Neural progenitor cell (in vitro differentiated cells): ENCODE data around the gene HEPACAM. TPM values are rescaled to one million over a fixed set of nuclear protein-coding genes. Genes with fewer than 3 reads are reported as not detected.

Experiments
- DNase-seq: peaks from one replicate; pipeline ENCODE4 v3.0.0-alpha.2; 2016; ENCODE audit warnings: low spot score
- H2AFZ ChIP-seq: fragments of 200-600 bp; sonication (generic); replicated peaks from 2 replicates; pipeline ENCODE4 v1.6.1; 2016; ENCODE audit warnings: antibody characterized with exemption
- H3F3A ChIP-seq: fragments of 200-600 bp; sonication (generic); 2 replicates; pipeline ENCODE4 v1.6.1; 2016; ENCODE audit warnings: antibody characterized with exemption, low read depth
- H3K27ac ChIP-seq: fragments of 200-600 bp; sonication (generic); 2 replicates; pipeline ENCODE4 v1.5.1; 2016; ENCODE audit warnings: mild to moderate bottlenecking
- H3K27me3 ChIP-seq: fragments of 200-600 bp; sonication (generic); 2 replicates; pipeline ENCODE4 v1.6.1; 2016; ENCODE audit warnings: mild to moderate bottlenecking, moderate library complexity
- H3K36me3 ChIP-seq: fragments of 200-600 bp; sonication (generic); 2 replicates; pipeline ENCODE4 v1.5.1; 2016
- H3K4me1 ChIP-seq: fragments of 200-600 bp; sonication (generic); 2 replicates; pipeline ENCODE4 v1.6.1; 2016; ENCODE audit warnings: mixed run types
- H3K4me2 ChIP-seq: fragments of 200-600 bp; sonication (generic); 2 replicates; pipeline ENCODE4 v1.6.1; 2016
- H3K4me3 ChIP-seq: fragments of 200-600 bp; sonication (generic); 2 replicates; pipeline ENCODE4 v1.5.1; 2016
- H3K79me2 ChIP-seq: fragments of 200-600 bp; sonication (generic); 2 replicates; pipeline ENCODE4 v1.6.1; 2016; ENCODE audit warnings: low read depth
- H3K9ac ChIP-seq: fragments of 200-600 bp; sonication (generic); 2 replicates; pipeline ENCODE4 v1.6.1; 2016
- H3K9me3 ChIP-seq: fragments of 200-600 bp; sonication (generic); 2 replicates; pipeline ENCODE4 v1.5.1; 2016; ENCODE audit warnings: low read depth
- H4K20me1 ChIP-seq: fragments of 200-600 bp; sonication (generic); 2 replicates; pipeline ENCODE4 v1.6.1; 2016; ENCODE audit warnings: low read depth
- H3K27ac Mint-ChIP-seq: 3 replicates; pipeline ENCODE4 v1.8.0; 2021; ENCODE audit warnings: mixed read lengths
- H3K27me3 Mint-ChIP-seq: 2 replicates; pipeline ENCODE4 v1.8.0; 2022; ENCODE audit warnings: low read depth, mild to moderate bottlenecking, inconsistent platforms, moderate library complexity, mixed read lengths; ENCODE audit not compliant: insufficient read depth
- H3K36me3 Mint-ChIP-seq: 3 replicates; pipeline ENCODE4 v1.8.0; 2021; ENCODE audit warnings: mixed read lengths
- H3K4me1 Mint-ChIP-seq: 3 replicates; pipeline ENCODE4 v1.8.0; 2021; ENCODE audit warnings: mixed read lengths
- H3K4me3 Mint-ChIP-seq: 3 replicates; pipeline ENCODE4 v1.8.0; 2021; ENCODE audit warnings: mild to moderate bottlenecking, moderate library complexity, mixed read lengths
- H3K9me3 Mint-ChIP-seq: 3 replicates; pipeline ENCODE4 v1.8.0; 2020; ENCODE audit warnings: mixed read lengths
- EZH2 ChIP-seq: fragments of 200-600 bp; sonication (generic); IDR thresholded peaks from 2 replicates; pipeline ENCODE4 v1.6.1; 2017; ENCODE audit warnings: antibody characterized with exemption, mild to moderate bottlenecking, moderate library complexity
- EZH2phosphoT487 ChIP-seq: fragments of 200-600 bp; sonication (generic); IDR thresholded peaks from 2 replicates; pipeline ENCODE4 v1.6.1; 2017; ENCODE audit warnings: antibody characterized with exemption
- total RNA-seq: library from RNA; depleted of rRNA; stranded (reverse); fragments of >200 nt; gene quantifications from 2 replicates; pipeline ENCODE4 v1.2.3, GENCODE V29; 2015; ENCODE audit warnings: low replicate concordance
- TF ChIP-seq, protein P1 (sequence below): fragments of 200-600 bp; sonication (generic); IDR thresholded peaks from 2 replicates; pipeline ENCODE4 v1.5.1; 2017; ENCODE audit warnings: antibody characterized with exemption, mild to moderate bottlenecking

HEPACAM gene
- total RNA-seq, 1 donor from 2014 or later, result not detected

DNA sequence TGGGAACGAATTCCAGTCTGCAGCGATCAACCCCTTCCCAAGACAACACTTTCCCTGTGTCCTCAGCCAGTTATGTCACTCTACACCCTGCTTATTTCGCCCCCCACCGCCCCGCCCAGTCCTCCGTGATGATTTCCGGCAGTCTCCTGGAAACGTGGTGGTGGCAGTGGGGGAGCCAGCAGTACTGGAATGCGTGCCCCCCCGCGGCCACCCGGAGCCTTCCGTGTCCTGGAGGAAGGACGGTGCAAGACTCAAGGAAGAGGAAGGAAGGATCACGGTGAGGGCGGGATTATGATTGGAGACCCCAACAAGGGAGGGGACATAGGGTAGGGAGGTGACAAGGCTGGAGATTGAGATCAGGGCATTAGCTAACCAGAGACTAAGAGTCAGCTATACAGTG is 66.5 kb downstream of the HEPACAM start:
- H3K9me3 Mint-ChIP-seq, result no peaks in the 10 kb centered on the region
- peaks cover 17% of the 10 kb centered on the region for H3F3A ChIP-seq
- H3K4me3 ChIP-seq, result no peak overlapping the region
- H3K4me1 Mint-ChIP-seq, result peaks cover 33% of the 10 kb centered on the region
- no peak overlapping the region for H3K9ac ChIP-seq
- H3K27me3 ChIP-seq, result peaks cover 98% of the 10 kb centered on the region
- no peaks in the 10 kb centered on the region for H3K79me2 ChIP-seq
- H3K4me3 Mint-ChIP-seq, result peak overlapping the region; percentile 38
- H3K36me3 Mint-ChIP-seq, result no peaks in the 10 kb centered on the region
- H3K4me1 ChIP-seq, result peaks cover 30% of the 10 kb centered on the region
- peaks cover 77% of the 10 kb centered on the region for H3K27me3 Mint-ChIP-seq
- TF ChIP-seq, protein P1, sequence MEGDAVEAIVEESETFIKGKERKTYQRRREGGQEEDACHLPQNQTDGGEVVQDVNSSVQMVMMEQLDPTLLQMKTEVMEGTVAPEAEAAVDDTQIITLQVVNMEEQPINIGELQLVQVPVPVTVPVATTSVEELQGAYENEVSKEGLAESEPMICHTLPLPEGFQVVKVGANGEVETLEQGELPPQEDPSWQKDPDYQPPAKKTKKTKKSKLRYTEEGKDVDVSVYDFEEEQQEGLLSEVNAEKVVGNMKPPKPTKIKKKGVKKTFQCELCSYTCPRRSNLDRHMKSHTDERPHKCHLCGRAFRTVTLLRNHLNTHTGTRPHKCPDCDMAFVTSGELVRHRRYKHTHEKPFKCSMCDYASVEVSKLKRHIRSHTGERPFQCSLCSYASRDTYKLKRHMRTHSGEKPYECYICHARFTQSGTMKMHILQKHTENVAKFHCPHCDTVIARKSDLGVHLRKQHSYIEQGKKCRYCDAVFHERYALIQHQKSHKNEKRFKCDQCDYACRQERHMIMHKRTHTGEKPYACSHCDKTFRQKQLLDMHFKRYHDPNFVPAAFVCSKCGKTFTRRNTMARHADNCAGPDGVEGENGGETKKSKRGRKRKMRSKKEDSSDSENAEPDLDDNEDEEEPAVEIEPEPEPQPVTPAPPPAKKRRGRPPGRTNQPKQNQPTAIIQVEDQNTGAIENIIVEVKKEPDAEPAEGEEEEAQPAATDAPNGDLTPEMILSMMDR, result no peak
- no peak for TF ChIP-seq EZH2phosphoT487
- peak; percentile 5 for TF ChIP-seq EZH2
- no peak overlapping the region for H3K27ac ChIP-seq
- H3K36me3 ChIP-seq, result no peaks in the 10 kb centered on the region
- no peak overlapping the region for H2AFZ ChIP-seq
- H3K4me2 ChIP-seq, result no peak overlapping the region
- no peak overlapping the region for H3K27ac Mint-ChIP-seq
- no peaks in the 10 kb centered on the region for H3K9me3 ChIP-seq
- peaks cover 23% of the 10 kb centered on the region for H4K20me1 ChIP-seq
- no peak for DNase-seq

Other genes with a start within 250 kb of the HEPACAM start
- gene NRGN, start 196.1 kb downstream of the HEPACAM start, total RNA-seq, result 0.39 and 7.5 TPM in 2 replicates
- gene VSIG2, start 183.8 kb downstream of the HEPACAM start, total RNA-seq, result not detected in 2 replicates
- gene ESAM, start 173.8 kb downstream of the HEPACAM start, total RNA-seq, result 0.26 and 0.81 TPM in 2 replicates
- gene MSANTD2, start 135.6 kb downstream of the HEPACAM start, total RNA-seq, result 35.8 and 41.9 TPM in 2 replicates
- 12.6 and 30.7 TPM in 2 replicates for gene ROBO3, start 70.6 kb downstream of the HEPACAM start, total RNA-seq
- not detected in 2 replicates for gene ROBO4, start 38.2 kb downstream of the HEPACAM start, total RNA-seq
- not detected in 2 replicates for gene HEPN1, start 16.8 kb downstream of the HEPACAM start, total RNA-seq
- 7.4 and 11.2 TPM in 2 replicates for gene CCDC15, start 18.2 kb upstream of the HEPACAM start, total RNA-seq
- 1.4 and 3.3 TPM in 2 replicates for gene SLC37A2, start 127.3 kb upstream of the HEPACAM start, total RNA-seq
- gene TMEM218, start 175.6 kb upstream of the HEPACAM start, total RNA-seq, result 44.1 and 47.9 TPM in 2 replicates
- 4.3 and 7.2 TPM in 2 replicates for gene PKNOX2, start 228.7 kb upstream of the HEPACAM start, total RNA-seq